ENCODE data around the gene GRID1. TPM values are rescaled to one million over a fixed set of nuclear protein-coding genes. Genes with fewer than 3 reads are reported as not detected.

GRID1 gene
- polyA plus RNA-seq, 1 of the 3 experiments (the other 2 are of a cell fraction) = 0.13 TPM

- POLR2A ChIA-PET = interaction anchor here (0.8 kb wide), 1 partner anchor 156 kb away, joined by 3 read pairs; no protein-coding TSS in a partner anchor
Measured at GRCh38 chr10:86073199-86073977, 293.2 kb downstream of the GRID1 start.

DNA sequence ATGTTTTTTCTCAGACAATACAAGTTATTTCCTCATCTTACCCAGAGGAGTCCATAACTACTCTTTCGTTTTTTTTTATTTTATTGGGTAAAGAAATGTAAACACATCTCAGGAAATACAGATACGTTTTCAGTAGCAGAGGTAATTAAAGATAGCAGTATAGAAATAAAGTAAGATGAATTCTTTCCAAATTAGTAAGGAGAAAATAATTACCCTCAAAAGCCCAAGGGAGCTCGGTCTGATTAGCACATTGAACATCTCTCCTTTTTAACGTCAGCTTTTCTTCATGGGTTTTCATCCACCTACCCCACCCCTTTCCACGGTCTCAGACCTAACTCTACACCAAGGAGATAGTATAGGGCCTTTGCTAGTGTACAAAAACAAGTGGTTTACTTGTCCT, 294.2 kb downstream of the GRID1 start:
- no peak overlapping the region for H3K4me3 ChIP-seq (ENCODE audit: low read depth in 2 of 2, low read length in 1 of 2)
- CTCF ChIA-PET = no interaction called here
- no peak overlapping the region for H3K27ac ChIP-seq (ENCODE audit: low read depth in 2 of 2, low read length in 1 of 2)
- no peaks in the 10 kb centered on the region for H3K9me3 ChIP-seq
- no peaks in the 10 kb centered on the region for H3F3A ChIP-seq (replicated peaks; ENCODE audit: insufficient read depth)
- WGBS (ENCODE audit: low lambda C conversion rate) = 22% methylated on average over 5 of the region's 5 CpGs
- H3K4me2 ChIP-seq = no peak overlapping the region
- no peak overlapping the region for H2AFZ ChIP-seq (ENCODE audit: low read depth)
- POLR2A ChIA-PET = no interaction called here
- H3K79me2 ChIP-seq (ENCODE audit: insufficient read depth) = no peaks in the 10 kb centered on the region
- H3K9ac ChIP-seq = no peak overlapping the region
- H3K36me3 ChIP-seq (replicated peaks in 1 of 2; ENCODE audit: control insufficient read depth in 1 of 2, insufficient read depth in 2 of 2, low read length in 1 of 2) = no peaks in the 10 kb centered on the region
- peaks cover 0 to 7% of the 10 kb centered on the region in 2 experiments; a peak in 1 of 4 replicates for H3K4me1 ChIP-seq (ENCODE audit: control insufficient read depth in 1 of 2, insufficient read depth in 2 of 2, low read depth in 1 of 2, low read length in 1 of 2)
- no peaks in the 10 kb centered on the region for H3K27me3 ChIP-seq (ENCODE audit: insufficient read depth)
- H4K20me1 ChIP-seq (ENCODE audit: insufficient read depth) = no peaks in the 10 kb centered on the region
- no peaks in the 10 kb centered on the region for H3K9me2 ChIP-seq
- DNase-seq = no peak
- TF ChIP-seq NRF1 (IDR thresholded peaks at IDR 0.05; ENCODE audit: low read depth, low read length) (no peak), FOXJ3 (CRISPR knock-in tag; IDR thresholded peaks at IDR 0.05) (no peak), MAX (IDR thresholded peaks at IDR 0.05; ENCODE audit: low read depth) (no peak), RXRA (IDR thresholded peaks at IDR 0.05; ENCODE audit: borderline replicate concordance, low read depth) (no peak), MXI1 (IDR thresholded peaks at IDR 0.05; ENCODE audit: low read depth, low read length) (no peak), RFX5 (IDR thresholded peaks at IDR 0.05; ENCODE audit: low read length) (no peak), SMC3 (IDR thresholded peaks at IDR 0.05; ENCODE audit: low read depth, low read length) (no peak), GABPA (IDR thresholded peaks at IDR 0.05; ENCODE audit: low read depth) (no peak), USF2 (IDR thresholded peaks at IDR 0.05; ENCODE audit: borderline replicate concordance, low read depth, low read length) (no peak)
- TF ChIP-seq, protein P1, sequence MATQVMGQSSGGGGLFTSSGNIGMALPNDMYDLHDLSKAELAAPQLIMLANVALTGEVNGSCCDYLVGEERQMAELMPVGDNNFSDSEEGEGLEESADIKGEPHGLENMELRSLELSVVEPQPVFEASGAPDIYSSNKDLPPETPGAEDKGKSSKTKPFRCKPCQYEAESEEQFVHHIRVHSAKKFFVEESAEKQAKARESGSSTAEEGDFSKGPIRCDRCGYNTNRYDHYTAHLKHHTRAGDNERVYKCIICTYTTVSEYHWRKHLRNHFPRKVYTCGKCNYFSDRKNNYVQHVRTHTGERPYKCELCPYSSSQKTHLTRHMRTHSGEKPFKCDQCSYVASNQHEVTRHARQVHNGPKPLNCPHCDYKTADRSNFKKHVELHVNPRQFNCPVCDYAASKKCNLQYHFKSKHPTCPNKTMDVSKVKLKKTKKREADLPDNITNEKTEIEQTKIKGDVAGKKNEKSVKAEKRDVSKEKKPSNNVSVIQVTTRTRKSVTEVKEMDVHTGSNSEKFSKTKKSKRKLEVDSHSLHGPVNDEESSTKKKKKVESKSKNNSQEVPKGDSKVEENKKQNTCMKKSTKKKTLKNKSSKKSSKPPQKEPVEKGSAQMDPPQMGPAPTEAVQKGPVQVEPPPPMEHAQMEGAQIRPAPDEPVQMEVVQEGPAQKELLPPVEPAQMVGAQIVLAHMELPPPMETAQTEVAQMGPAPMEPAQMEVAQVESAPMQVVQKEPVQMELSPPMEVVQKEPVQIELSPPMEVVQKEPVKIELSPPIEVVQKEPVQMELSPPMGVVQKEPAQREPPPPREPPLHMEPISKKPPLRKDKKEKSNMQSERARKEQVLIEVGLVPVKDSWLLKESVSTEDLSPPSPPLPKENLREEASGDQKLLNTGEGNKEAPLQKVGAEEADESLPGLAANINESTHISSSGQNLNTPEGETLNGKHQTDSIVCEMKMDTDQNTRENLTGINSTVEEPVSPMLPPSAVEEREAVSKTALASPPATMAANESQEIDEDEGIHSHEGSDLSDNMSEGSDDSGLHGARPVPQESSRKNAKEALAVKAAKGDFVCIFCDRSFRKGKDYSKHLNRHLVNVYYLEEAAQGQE (IDR thresholded peaks at IDR 0.05; ENCODE audit: low read depth, low read length) = no peak

More at GRCh38 chr10:86073199-86073977, 293.2 kb downstream of the GRID1 start:
- no peaks in the 10 kb centered on the region for H3K27me3 ChIP-seq (ENCODE audit: insufficient read depth)
- no peak overlapping the region for H3K9ac ChIP-seq
- H3K4me2 ChIP-seq = no peak overlapping the region
- TF ChIP-seq MXI1 (IDR thresholded peaks at IDR 0.05; ENCODE audit: low read depth, low read length) = no peak
- TF ChIP-seq JUND (IDR thresholded peaks at IDR 0.05) = no peak
- TF ChIP-seq NRF1 (IDR thresholded peaks at IDR 0.05; ENCODE audit: low read depth, low read length) = no peak
- no peak for TF ChIP-seq FOSL2 (IDR thresholded peaks at IDR 0.05; ENCODE audit: borderline replicate concordance, low read depth)
- no peak for TF ChIP-seq MAX (IDR thresholded peaks at IDR 0.05; ENCODE audit: low read depth)
- no peak for TF ChIP-seq YY1 (IDR thresholded peaks at IDR 0.05; ENCODE audit: low read depth)
- no peak for TF ChIP-seq GABPA (IDR thresholded peaks at IDR 0.05; ENCODE audit: low read depth)
- TF ChIP-seq ZBTB33 (IDR thresholded peaks at IDR 0.05; ENCODE audit: borderline replicate concordance, low read depth) = no peak
- no peak for TF ChIP-seq SIN3A (IDR thresholded peaks at IDR 0.05; ENCODE audit: borderline replicate concordance, low read depth, low read length)
- no peak for TF ChIP-seq EP300 (IDR thresholded peaks at IDR 0.05; ENCODE audit: borderline replicate concordance in 1 of 2, low read depth in 1 of 2, low read length in 1 of 2)
- TF ChIP-seq TCF12 (IDR thresholded peaks at IDR 0.05) = no peak
- TF ChIP-seq SMC3 (IDR thresholded peaks at IDR 0.05; ENCODE audit: low read depth, low read length) = no peak
- no peak for TF ChIP-seq TAF1 (IDR thresholded peaks at IDR 0.05; ENCODE audit: borderline replicate concordance, low read depth, low read length)
- TF ChIP-seq RAD21 (IDR thresholded peaks at IDR 0.05; ENCODE audit: low read length) = no peak
- no peak for TF ChIP-seq ELF1 (IDR thresholded peaks at IDR 0.05)
- no peaks in the 10 kb centered on the region for H3K9me3 ChIP-seq
- peak; percentile 43 for DNase-seq
- CTCF ChIA-PET = interaction anchor here (1.0 kb wide), 1 partner anchor 16 kb away, joined by 3 read pairs; no protein-coding TSS in a partner anchor
- peaks cover 0 to 7% of the 10 kb centered on the region in 2 experiments; a peak in 1 of 4 replicates for H3K4me1 ChIP-seq (ENCODE audit: control insufficient read depth in 1 of 2, insufficient read depth in 2 of 2, low read depth in 1 of 2, low read length in 1 of 2)
- no peak overlapping the region for H2AFZ ChIP-seq (ENCODE audit: low read depth)
- no peaks in the 10 kb centered on the region for H3K9me2 ChIP-seq
- H4K20me1 ChIP-seq (ENCODE audit: insufficient read depth) = no peaks in the 10 kb centered on the region
- 37% methylated on average over 5 of the region's 7 CpGs for WGBS (ENCODE audit: low lambda C conversion rate)
- no peak overlapping the region for H3K4me3 ChIP-seq (ENCODE audit: low read depth in 2 of 2, low read length in 1 of 2)
- H3K79me2 ChIP-seq (ENCODE audit: insufficient read depth) = no peaks in the 10 kb centered on the region
- no peak overlapping the region for H3K27ac ChIP-seq (ENCODE audit: low read depth in 2 of 2, low read length in 1 of 2)
- H3F3A ChIP-seq (replicated peaks; ENCODE audit: insufficient read depth) = no peaks in the 10 kb centered on the region
- H3K36me3 ChIP-seq (replicated peaks in 1 of 2; ENCODE audit: control insufficient read depth in 1 of 2, insufficient read depth in 2 of 2, low read length in 1 of 2) = no peaks in the 10 kb centered on the region
